ENCODE results near the gene TMEM17. TPM values are rescaled to one million over a fixed set of nuclear protein-coding genes. Genes with fewer than 3 reads are reported as not detected.

TMEM17 gene
- total and polyA plus RNA-seq, 2 experiments from 2014 or later, result 0.94 to 1.7 TPM

GRCh38 chr2:62512384-62512783 lies 6.4 kb upstream of the TMEM17 start:
- H3K27ac Mint-ChIP-seq, result no peak overlapping the region
- H3K36me3 Mint-ChIP-seq (ENCODE audit: low read depth), result peaks cover 12% of the 10 kb centered on the region; the same call in 1 of the 3 replicates
- no peaks in the 10 kb centered on the region for H3K27me3 ChIP-seq (ENCODE audit: insufficient read depth)
- no peaks in the 10 kb centered on the region for H3K4me1 Mint-ChIP-seq
- ATAC-seq (no peak), DNase-seq (ENCODE audit: low spot score) (no peak)
- H3K4me1 ChIP-seq (ENCODE audit: insufficient read depth), result no peaks in the 10 kb centered on the region
- H3K4me3 ChIP-seq, result no peak overlapping the region
- no peaks in the 10 kb centered on the region for H3F3A ChIP-seq (replicated peaks; ENCODE audit: low read depth)
- H3K36me3 ChIP-seq (ENCODE audit: insufficient read depth), result no peaks in the 10 kb centered on the region
- no peaks in the 10 kb centered on the region for H3K79me2 ChIP-seq (replicated peaks; ENCODE audit: insufficient read depth)
- H3K9me2 ChIP-seq (ENCODE audit: insufficient read depth), result no peaks in the 10 kb centered on the region; the same call in 1 of the 2 replicates
- H2AFZ ChIP-seq, result no peak overlapping the region
- H3K27me3 Mint-ChIP-seq (ENCODE audit: insufficient read depth, low read depth, poor library complexity), result peaks cover 2% of the 10 kb centered on the region
- no peaks in the 10 kb centered on the region for H4K20me1 ChIP-seq (replicated peaks; ENCODE audit: insufficient read depth)
- H3K4me3 Mint-ChIP-seq, result no peak overlapping the region
- no peak for TF ChIP-seq EZH2 (IDR thresholded peaks at IDR 0.05; ENCODE audit: low read depth, unreplicated experiment)
- TF ChIP-seq ETS1 (IDR thresholded peaks at IDR 0.05), result no peak
- TF ChIP-seq ZNF331 (CRISPR knock-in tag; IDR thresholded peaks at IDR 0.05; ENCODE audit: low read depth), result no peak
- TF ChIP-seq JUNB (IDR thresholded peaks at IDR 0.05; ENCODE audit: unreplicated experiment), result no peak
- TF ChIP-seq ZNF462 (CRISPR knock-in tag; IDR thresholded peaks at IDR 0.05), result no peak
- TF ChIP-seq STAT1 (IDR thresholded peaks at IDR 0.05; ENCODE audit: unreplicated experiment), result no peak
- no peak for TF ChIP-seq NANOG (IDR thresholded peaks at IDR 0.05; ENCODE audit: borderline replicate concordance)
- no peak for TF ChIP-seq CREB1 (CRISPR knock-in tag; IDR thresholded peaks at IDR 0.05; ENCODE audit: low read depth)
- TF ChIP-seq EZH2phosphoT487 (IDR thresholded peaks at IDR 0.05; ENCODE audit: unreplicated experiment), result no peak
- TF ChIP-seq ZNF114 (CRISPR knock-in tag; IDR thresholded peaks at IDR 0.05), result no peak
- no peak for TF ChIP-seq POLR2AphosphoS5 (IDR thresholded peaks at IDR 0.05; ENCODE audit: low read depth)
- no peak overlapping the region for H3K27ac ChIP-seq (ENCODE audit: low read depth)
- no peak overlapping the region for H3K4me2 ChIP-seq
- peaks cover 8% of the 10 kb centered on the region for H3K9me3 Mint-ChIP-seq
